Activated CD8-positive, alpha-beta T cell treated with anti-CD3 and anti-CD28 coated beads, Interleukin-2, amount 10 ng/mL, durations not matched to agents 7 days and 5 days (primary cell): ENCODE measurements around the gene CYYR1. TPM values are rescaled to one million over a fixed set of nuclear protein-coding genes. Genes with fewer than 3 reads are reported as not detected.

Experiments used
- ATAC-seq: fragments of 150-1000 bp; cut with Tn5 transposase; one replicate; pipeline ENCODE4 v1.10.0; 2021; ENCODE audit warnings: moderate library complexity
- CTCF ChIA-PET: fragments of 350-600 bp; sonication (Branson Sonifier 250); formaldehyde crosslinking; loops from one replicate; lab custom pipeline; 2021; ENCODE audit warnings: antibody characterized with exemption; lab: Charles Lee
- POLR2A ChIA-PET: fragments of 350-600 bp; sonication (Branson Sonifier 250); formaldehyde crosslinking; loops from one replicate; lab custom pipeline; 2021; ENCODE audit warnings: antibody characterized with exemption; lab: Charles Lee
- DNase-seq: peaks from one replicate; pipeline ENCODE4 v3.0.0-alpha.2; 2020
- H3K27ac Mint-ChIP-seq: one replicate; pipeline ENCODE4 v1.8.0; 2021; ENCODE audit warnings: mild to moderate bottlenecking, mixed read lengths
- H3K27me3 Mint-ChIP-seq: one replicate; pipeline ENCODE4 v1.8.0; 2021; ENCODE audit warnings: low read depth, mixed read lengths
- H3K36me3 Mint-ChIP-seq: one replicate; pipeline ENCODE4 v1.8.0; 2021; ENCODE audit warnings: low read depth, mixed read lengths
- H3K4me1 Mint-ChIP-seq: one replicate; pipeline ENCODE4 v1.8.0; 2021; ENCODE audit warnings: low read depth, mixed read lengths
- H3K4me3 Mint-ChIP-seq: one replicate; pipeline ENCODE4 v1.8.0; 2021; ENCODE audit warnings: mild to moderate bottlenecking, mixed read lengths
- H3K9me3 Mint-ChIP-seq: one replicate; pipeline ENCODE4 v1.8.0; 2022; ENCODE audit warnings: mixed read lengths; ENCODE audit not compliant: insufficient read depth
- total RNA-seq, 2 experiments: library from RNA; stranded (reverse); gene quantifications; one replicate each; pipeline ENCODE4 v1.2.3, GENCODE V29; 2021

The CYYR1 gene
- total RNA-seq, 2 experiments from 2014 or later = not detected

DNA sequence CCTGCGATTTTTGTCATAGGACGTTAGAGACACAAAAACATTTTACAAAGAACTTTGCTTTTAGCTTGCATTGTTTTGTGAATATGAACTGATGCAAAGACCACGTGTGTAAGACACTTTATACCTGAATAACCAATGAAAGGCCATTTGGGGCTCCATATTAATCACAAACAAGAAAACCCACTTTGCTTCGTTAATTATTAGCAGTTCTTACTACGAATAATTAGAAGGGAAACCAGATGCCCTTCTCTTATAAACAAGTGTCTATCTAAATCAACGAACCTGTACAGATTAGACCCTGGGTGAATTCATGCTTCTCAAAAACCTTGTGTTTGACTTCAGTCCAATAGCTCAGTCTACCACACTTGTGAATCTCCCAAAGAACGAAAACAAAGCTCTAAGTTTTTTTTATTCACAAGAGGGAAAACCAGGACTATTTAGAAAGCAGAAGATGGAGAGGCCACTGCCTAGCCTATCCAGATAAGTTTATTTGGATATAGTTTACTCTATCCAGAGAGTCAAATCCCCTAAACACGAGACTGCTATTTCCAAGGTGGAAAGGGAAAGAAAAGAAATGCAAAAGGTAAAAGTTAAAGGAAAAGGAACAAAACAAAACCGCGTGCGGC, 897 bp downstream of the CYYR1 start:
- POLR2A ChIA-PET = no interaction called here
- CTCF ChIA-PET = no interaction called here
- ATAC-seq (no peak), DNase-seq (no peak)
- H3K4me1 Mint-ChIP-seq = peaks cover 2% of the 10 kb centered on the region
- H3K36me3 Mint-ChIP-seq = peaks cover 6% of the 10 kb centered on the region
- peaks cover 21% of the 10 kb centered on the region for H3K27me3 Mint-ChIP-seq
- no peak overlapping the region for H3K27ac Mint-ChIP-seq
- no peaks in the 10 kb centered on the region for H3K9me3 Mint-ChIP-seq
- H3K4me3 Mint-ChIP-seq = no peak overlapping the region

DNA sequence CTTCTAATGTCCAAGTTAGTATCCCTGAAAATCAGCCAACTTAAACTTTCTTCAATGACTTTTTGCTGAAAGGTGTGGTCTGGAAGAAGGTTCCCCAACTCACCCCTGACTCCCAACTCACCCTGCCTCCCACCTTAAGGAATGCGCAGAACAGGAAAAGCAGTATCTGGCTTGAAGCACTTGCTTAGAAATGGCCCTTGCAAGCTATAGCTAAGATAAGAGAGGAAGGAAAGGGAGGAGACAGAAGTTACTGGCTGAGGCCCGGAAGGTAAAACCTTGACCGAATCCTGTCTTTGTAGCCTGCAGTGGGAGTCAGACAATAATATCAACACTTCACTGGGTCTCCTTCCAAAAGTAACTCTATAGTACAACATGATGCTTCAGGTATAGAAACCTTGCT, 2.9 kb downstream of the CYYR1 start:
- ChIA-PET POLR2A (no interaction called here), CTCF (interaction anchor here (0.5 kb wide), 1 partner anchor 1028 kb away, joined by 3 read pairs; no protein-coding TSS in a partner anchor)
- no peak overlapping the region for H3K4me3 Mint-ChIP-seq
- no peak overlapping the region for H3K27ac Mint-ChIP-seq
- peaks cover 2% of the 10 kb centered on the region for H3K4me1 Mint-ChIP-seq
- no peak for DNase-seq
- H3K27me3 Mint-ChIP-seq = peaks cover 21% of the 10 kb centered on the region
- H3K36me3 Mint-ChIP-seq = peaks cover 6% of the 10 kb centered on the region
- H3K9me3 Mint-ChIP-seq = no peaks in the 10 kb centered on the region
- ATAC-seq = no peak

DNA sequence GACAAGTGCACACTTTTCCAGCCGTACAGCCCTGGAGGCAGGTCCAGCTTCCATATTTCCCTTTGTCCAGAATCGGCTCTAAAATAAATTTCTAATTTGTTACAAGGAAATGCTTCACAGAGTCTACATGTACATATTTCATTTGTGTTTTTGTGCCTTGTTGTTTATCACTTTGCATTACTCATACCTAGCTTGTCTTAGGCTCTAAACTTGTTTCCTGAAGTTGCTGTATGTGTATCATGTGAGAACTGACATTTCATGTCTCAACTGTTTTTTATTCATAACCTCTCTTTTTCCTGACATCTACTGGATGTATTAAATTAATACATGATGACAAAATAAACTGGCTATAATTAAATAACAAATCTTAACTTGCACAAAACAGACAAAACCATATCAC, 7.5 kb downstream of the CYYR1 start:
- ATAC-seq = no peak
- ChIA-PET POLR2A (no interaction called here), CTCF (no interaction called here)
- H3K27me3 Mint-ChIP-seq = peaks cover under 1% of the 10 kb centered on the region
- H3K9me3 Mint-ChIP-seq = no peaks in the 10 kb centered on the region
- H3K27ac Mint-ChIP-seq = no peak overlapping the region
- no peak for DNase-seq
- H3K36me3 Mint-ChIP-seq = no peaks in the 10 kb centered on the region
- no peaks in the 10 kb centered on the region for H3K4me1 Mint-ChIP-seq
- H3K4me3 Mint-ChIP-seq = no peak overlapping the region

DNA sequence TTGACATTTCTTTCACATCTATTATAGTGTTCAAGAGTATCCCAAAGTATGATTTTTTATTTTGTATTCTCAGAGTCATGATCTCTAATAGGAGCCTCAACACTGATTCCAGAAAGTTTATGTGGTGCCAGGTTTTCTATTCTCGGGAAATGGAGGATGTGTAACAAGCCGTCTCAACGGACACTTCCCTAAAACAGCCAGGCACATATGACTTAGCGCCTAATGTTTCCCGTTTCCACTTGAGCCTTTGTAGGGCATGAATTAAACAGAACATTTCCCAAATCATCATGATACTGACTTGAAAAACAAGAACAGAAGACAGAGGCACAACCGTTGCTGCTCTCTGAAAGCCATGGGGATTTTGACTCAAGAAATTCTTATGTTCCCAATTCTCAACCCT, 8.0 kb downstream of the CYYR1 start:
- Mint-ChIP-seq H3K9me3 (no peaks in the 10 kb centered on the region), H3K4me3 (no peak overlapping the region), H3K27me3 (no peaks in the 10 kb centered on the region), H3K4me1 (no peaks in the 10 kb centered on the region), H3K27ac (no peak overlapping the region), H3K36me3 (no peaks in the 10 kb centered on the region)
- DNase-seq (no peak), ATAC-seq (no peak)
- POLR2A ChIA-PET = no interaction called here
- CTCF ChIA-PET = no interaction called here

DNA sequence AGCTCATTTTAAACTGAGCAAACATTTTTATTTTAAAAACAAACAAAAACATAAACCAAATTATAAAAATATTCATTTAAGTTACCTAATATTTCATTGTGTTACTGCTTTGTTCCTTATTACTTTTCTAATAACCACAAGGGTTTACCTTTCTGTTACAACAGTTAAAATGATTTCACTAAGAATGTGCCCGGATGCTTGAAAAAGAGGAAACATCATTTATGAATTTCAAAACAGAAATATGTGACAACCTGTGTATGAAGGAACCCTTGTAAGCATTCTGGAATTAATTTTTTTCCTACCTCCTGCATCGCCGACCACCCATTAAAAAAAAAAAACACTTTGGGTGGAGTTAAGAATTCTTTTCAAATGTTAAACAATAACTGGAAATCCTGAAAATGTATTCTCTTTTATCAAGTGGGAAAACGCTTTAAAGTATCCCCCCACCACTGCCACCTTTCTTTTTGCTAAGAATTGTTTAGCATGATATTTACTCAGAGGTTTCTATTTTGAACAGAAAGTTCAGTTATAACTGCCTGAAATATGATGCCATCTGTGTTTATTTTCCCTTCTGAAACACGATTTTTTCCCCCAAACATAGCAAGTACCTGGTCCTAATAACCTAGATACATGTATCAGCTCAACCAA, 9.1 kb downstream of the CYYR1 start:
- Mint-ChIP-seq H3K27me3 (no peaks in the 10 kb centered on the region), H3K27ac (no peak overlapping the region), H3K36me3 (no peaks in the 10 kb centered on the region), H3K9me3 (no peaks in the 10 kb centered on the region), H3K4me3 (no peak overlapping the region), H3K4me1 (no peaks in the 10 kb centered on the region)
- no peak for ATAC-seq
- POLR2A ChIA-PET = no interaction called here
- CTCF ChIA-PET = no interaction called here
- no peak for DNase-seq

DNA sequence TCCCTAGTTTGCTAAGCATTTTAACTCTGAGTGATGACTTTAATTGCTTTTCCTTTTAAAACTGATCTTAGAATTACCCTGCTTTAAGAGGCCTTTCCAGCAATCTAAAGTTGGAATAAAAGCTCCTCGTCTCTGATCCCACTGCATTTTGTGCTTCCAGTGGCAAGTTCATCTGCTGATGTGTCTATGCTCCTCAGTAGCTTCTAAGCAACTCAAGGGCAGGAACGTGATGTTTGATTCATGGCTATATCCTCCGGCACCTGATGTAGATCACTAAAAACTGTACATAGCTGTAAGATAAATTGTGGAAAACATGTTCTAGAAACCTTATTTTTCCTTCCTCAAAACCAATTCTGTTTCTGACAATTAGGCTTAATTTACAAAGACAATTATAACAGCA, 12.5 kb downstream of the CYYR1 start:
- no peaks in the 10 kb centered on the region for H3K36me3 Mint-ChIP-seq
- ATAC-seq (no peak), DNase-seq (no peak)
- H3K27me3 Mint-ChIP-seq = no peaks in the 10 kb centered on the region
- H3K27ac Mint-ChIP-seq = no peak overlapping the region
- H3K9me3 Mint-ChIP-seq = no peaks in the 10 kb centered on the region
- ChIA-PET CTCF (no interaction called here), POLR2A (no interaction called here)
- H3K4me3 Mint-ChIP-seq = no peak overlapping the region
- no peaks in the 10 kb centered on the region for H3K4me1 Mint-ChIP-seq

DNA sequence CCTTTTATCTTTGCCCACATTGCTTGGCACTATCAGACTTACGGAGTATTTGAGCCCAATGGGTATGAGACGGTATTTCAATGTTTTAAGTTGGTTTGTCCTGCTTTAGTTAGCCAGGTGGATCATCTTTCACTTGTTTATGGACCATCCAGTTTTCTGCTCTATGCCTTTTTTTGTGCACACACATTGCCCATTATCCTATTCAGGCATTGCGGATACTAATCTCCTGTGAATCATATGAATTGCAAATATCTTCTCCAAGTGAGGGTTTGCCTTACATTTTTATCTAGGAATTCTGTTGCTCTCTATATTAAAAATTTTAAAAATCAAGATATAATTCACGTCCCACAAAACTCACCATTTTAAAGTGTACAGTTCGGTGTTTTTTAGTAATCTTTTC, 14.0 kb downstream of the CYYR1 start:
- Mint-ChIP-seq H3K27ac (no peak overlapping the region), H3K4me1 (no peaks in the 10 kb centered on the region), H3K4me3 (no peak overlapping the region), H3K36me3 (no peaks in the 10 kb centered on the region), H3K27me3 (no peaks in the 10 kb centered on the region), H3K9me3 (no peaks in the 10 kb centered on the region)
- no peak for DNase-seq
- ChIA-PET CTCF (no interaction called here), POLR2A (no interaction called here)
- ATAC-seq = no peak

DNA sequence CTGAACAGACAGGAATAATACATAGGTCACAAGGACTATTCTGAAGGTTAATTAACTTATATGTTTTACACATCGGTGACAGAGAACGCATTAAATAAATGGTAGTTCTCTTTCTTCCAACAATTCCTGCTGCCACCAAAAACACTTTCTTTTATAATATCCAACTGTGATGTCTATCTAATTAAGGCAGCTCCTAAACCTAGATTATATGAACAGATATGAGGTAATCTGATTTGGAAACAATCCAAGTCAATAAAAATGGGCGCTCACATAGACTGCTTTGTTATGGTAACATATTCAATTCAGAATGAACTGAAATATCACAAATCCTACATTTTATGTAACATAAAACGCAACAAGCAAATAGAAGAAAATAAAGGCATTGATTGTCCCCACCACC, 16.0 kb downstream of the CYYR1 start:
- DNase-seq (no peak), ATAC-seq (no peak)
- H3K4me1 Mint-ChIP-seq = no peaks in the 10 kb centered on the region
- ChIA-PET POLR2A (no interaction called here), CTCF (no interaction called here)
- H3K4me3 Mint-ChIP-seq = no peak overlapping the region
- H3K27ac Mint-ChIP-seq = no peak overlapping the region
- H3K27me3 Mint-ChIP-seq = no peaks in the 10 kb centered on the region
- H3K9me3 Mint-ChIP-seq = no peaks in the 10 kb centered on the region
- H3K36me3 Mint-ChIP-seq = no peaks in the 10 kb centered on the region

DNA sequence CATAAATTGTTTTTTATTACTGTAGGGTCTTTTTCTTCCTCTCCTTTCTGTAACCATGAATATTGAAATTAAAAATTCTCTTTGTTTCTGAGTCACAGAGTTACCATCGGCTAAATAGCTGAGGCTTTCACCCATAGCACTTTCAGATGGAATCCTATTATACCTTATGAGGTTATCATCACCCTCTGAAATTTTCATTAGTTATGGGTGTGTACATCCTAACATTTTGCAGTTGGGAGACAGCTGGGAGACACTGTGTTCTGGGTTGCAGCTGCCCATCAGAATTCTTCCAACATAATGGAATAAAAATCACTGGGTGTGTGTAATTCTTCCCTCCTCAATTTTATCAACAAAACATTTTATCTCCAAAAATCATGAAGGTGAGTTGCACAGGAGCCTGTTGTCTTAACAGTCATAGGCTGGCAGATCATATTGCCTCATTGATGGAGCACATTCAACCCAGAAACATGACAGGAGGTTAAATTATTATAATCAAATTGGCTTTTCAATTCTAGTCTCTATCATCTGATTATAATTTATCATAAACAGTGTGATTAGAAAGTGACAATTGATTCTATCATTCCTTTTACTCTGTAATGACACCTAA, 17.4 kb downstream of the CYYR1 start:
- H3K9me3 Mint-ChIP-seq = no peaks in the 10 kb centered on the region
- no peak for ATAC-seq
- POLR2A ChIA-PET = no interaction called here

DNA sequence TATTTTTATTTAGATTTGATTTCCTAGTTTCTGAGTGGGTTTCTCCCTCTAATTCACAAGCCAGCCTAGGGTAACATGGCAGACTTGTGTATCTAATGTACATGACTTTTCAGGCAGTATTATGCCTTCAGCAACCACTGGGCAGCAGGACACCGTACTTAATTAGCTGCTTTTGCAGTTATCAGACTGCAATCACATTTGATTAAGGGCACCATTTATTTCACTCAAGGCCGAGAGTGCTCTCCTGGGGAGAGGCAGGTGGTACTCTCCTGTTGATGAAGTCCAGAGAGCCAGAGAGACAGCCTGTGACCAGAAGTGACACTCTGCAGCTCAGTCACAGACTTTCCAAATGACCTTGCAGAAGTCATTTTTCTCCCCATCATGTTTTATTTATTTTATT, 18.7 kb downstream of the CYYR1 start:
- CTCF ChIA-PET = no interaction called here
- H3K27me3 Mint-ChIP-seq = no peaks in the 10 kb centered on the region
- POLR2A ChIA-PET = interaction anchor here (0.6 kb wide), 1 partner anchor 103 kb away, joined by 4 read pairs; no protein-coding TSS in a partner anchor

More for the DNA sequence above, 17.4 kb downstream of the CYYR1 start:
- no peaks in the 10 kb centered on the region for H3K27me3 Mint-ChIP-seq
- DNase-seq = no peak
- no peak overlapping the region for H3K27ac Mint-ChIP-seq
- no peak overlapping the region for H3K4me3 Mint-ChIP-seq
- no peaks in the 10 kb centered on the region for H3K4me1 Mint-ChIP-seq
- H3K36me3 Mint-ChIP-seq = no peaks in the 10 kb centered on the region
- CTCF ChIA-PET = no interaction called here

DNA sequence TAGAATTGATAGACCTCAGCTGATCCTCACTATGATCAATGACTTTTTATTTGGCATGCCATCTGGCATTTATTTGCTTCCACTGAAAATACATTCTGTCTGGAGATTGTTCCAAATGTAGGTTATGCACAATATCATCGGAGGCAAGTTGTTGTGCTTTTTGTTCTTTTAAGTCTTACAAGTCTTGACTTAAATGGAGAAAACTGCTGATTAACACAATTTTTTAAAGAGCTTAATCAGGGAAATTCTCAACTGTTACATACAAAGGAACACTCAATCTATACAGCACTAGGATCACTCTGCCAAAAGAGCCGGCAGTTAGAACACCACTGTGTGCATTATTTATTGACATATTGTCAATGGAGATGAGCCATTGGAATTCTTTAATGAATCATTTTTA, 19.2 kb downstream of the CYYR1 start:
- H3K36me3 Mint-ChIP-seq = no peaks in the 10 kb centered on the region
- CTCF ChIA-PET = no interaction called here
- no peaks in the 10 kb centered on the region for H3K27me3 Mint-ChIP-seq
- ATAC-seq (no peak), DNase-seq (no peak)
- H3K27ac Mint-ChIP-seq = no peak overlapping the region
- no peaks in the 10 kb centered on the region for H3K4me1 Mint-ChIP-seq
- no peaks in the 10 kb centered on the region for H3K9me3 Mint-ChIP-seq
- no peak overlapping the region for H3K4me3 Mint-ChIP-seq
- POLR2A ChIA-PET = no interaction called here

More for the DNA sequence above, 18.7 kb downstream of the CYYR1 start:
- Mint-ChIP-seq H3K4me3 (no peak overlapping the region), H3K9me3 (no peaks in the 10 kb centered on the region), H3K36me3 (no peaks in the 10 kb centered on the region), H3K27ac (no peak overlapping the region), H3K4me1 (no peaks in the 10 kb centered on the region)
- ATAC-seq (no peak), DNase-seq (no peak)

DNA sequence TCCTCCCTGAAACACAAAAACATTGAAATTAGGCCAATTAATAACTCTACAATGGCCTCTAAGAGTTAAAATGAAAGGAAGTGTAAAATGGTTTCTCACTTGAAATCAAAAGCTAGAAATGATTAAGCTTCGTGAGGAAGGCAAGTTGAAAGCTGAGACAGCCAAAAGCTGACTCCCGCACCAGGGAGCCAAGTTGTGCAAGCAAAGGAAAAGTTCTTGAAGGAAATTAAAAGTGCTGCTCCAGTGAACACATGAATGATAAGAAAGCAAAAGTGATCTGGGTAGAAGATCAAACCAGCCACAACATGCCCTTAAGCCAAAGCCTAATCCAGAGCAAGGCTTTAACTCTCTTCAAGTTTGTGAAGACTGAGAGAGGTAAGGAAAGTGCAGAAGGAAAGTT, 22.8 kb downstream of the CYYR1 start:
- H3K9me3 Mint-ChIP-seq = no peaks in the 10 kb centered on the region
- ATAC-seq (no peak), DNase-seq (no peak)
- no peak overlapping the region for H3K27ac Mint-ChIP-seq
- no peaks in the 10 kb centered on the region for H3K27me3 Mint-ChIP-seq
- no peaks in the 10 kb centered on the region for H3K36me3 Mint-ChIP-seq
- H3K4me3 Mint-ChIP-seq = no peak overlapping the region
- POLR2A ChIA-PET = no interaction called here
- no peaks in the 10 kb centered on the region for H3K4me1 Mint-ChIP-seq
- CTCF ChIA-PET = no interaction called here
